ENCODE data around the gene PADI6. TPM values are rescaled to one million over a fixed set of nuclear protein-coding genes. Genes with fewer than 3 reads are reported as not detected.

The PADI6 gene
- total and polyA plus RNA-seq, 2 of the 8 experiments (the other 6 are each of a cell fraction or from before 2014, with no cell fraction given) = not detected

- H3K4me2 ChIP-seq (ENCODE audit: insufficient read depth in 1 of 2, low read depth in 2 of 2, low read length in 2 of 2) = no peak overlapping the region
- H3K9ac ChIP-seq (replicated peaks in 1 of 4; ENCODE audit: extremely low read depth in 1 of 4, low read depth in 3 of 4, low read length in 3 of 4) = no peak overlapping the region
- no peak overlapping the region for H2AFZ ChIP-seq (ENCODE audit: low read length)
- H3K56ac ChIP-seq (replicated peaks; ENCODE audit: insufficient read length, low read depth, low read length) = no peak overlapping the region
- H3K79me2 ChIP-seq (ENCODE audit: control insufficient read depth in 1 of 2, insufficient read depth in 2 of 2, low read length in 2 of 2) = no peaks in the 10 kb centered on the region
- H3K36me3 ChIP-seq (ENCODE audit: control insufficient read depth in 2 of 4, insufficient read depth in 4 of 4, low read length in 3 of 4) = no peaks in the 10 kb centered on the region
- H3K9me3 ChIP-seq (ENCODE audit: insufficient read depth in 2 of 2, low read depth in 1 of 2, low read length in 1 of 2) = peaks cover 0 to 3% of the 10 kb centered on the region in 2 experiments; a peak in 2 of 4 replicates
- no peak overlapping the region for H3K4me3 ChIP-seq (ENCODE audit: extremely low read depth in 1 of 4, insufficient read depth in 2 of 4, low read depth in 3 of 4, low read length in 4 of 4)
- 94% methylated on average over 6 of the region's 8 CpGs; no CpG with 5 or more reads in 1 of the 2 experiments for WGBS, 2 experiments (ENCODE audit: extremely low coverage in 1 of 2, insufficient coverage in 1 of 2, insufficient read length in 1 of 2, insufficient replicate concordance in 2 of 2, low coverage in 1 of 2, low lambda C conversion rate in 2 of 2, missing lambda C conversion rate in 1 of 2)
- no peak overlapping the region for H3K4ac ChIP-seq (replicated peaks; ENCODE audit: insufficient read length, low read depth, low read length)
- no peak overlapping the region for H2BK120ac ChIP-seq (replicated peaks; ENCODE audit: low read depth, low read length)
- H2BK5ac ChIP-seq (ENCODE audit: low read depth, low read length) = no peak overlapping the region
- H4K91ac ChIP-seq (replicated peaks; ENCODE audit: insufficient read length, low read length) = no peak overlapping the region
- no peak overlapping the region for H2BK20ac ChIP-seq (ENCODE audit: low read length)
- no peak overlapping the region for H3K27ac ChIP-seq (ENCODE audit: low read depth, low read length)
- no peak overlapping the region for H2AK5ac ChIP-seq (ENCODE audit: low read depth, low read length)
- no peak overlapping the region for H4K5ac ChIP-seq (ENCODE audit: insufficient read length, low read depth, low read length)
- FAIRE-seq (no peak), DNase-seq (ENCODE audit: low read depth in 1 of 2, low spot score in 2 of 2) (no peak)
- H3K27me3 ChIP-seq (replicated peaks in 1 of 4; ENCODE audit: control insufficient read depth in 3 of 4, extremely low read depth in 1 of 4, insufficient read depth in 3 of 4, low read length in 3 of 4) = peaks cover 0 to 1% (median 0%) of the 10 kb centered on the region in 4 experiments; a peak in 1 of 7 replicates
- no peaks in the 10 kb centered on the region for H3K4me1 ChIP-seq (replicated peaks in 1 of 4; ENCODE audit: control insufficient read depth in 3 of 4, insufficient read depth in 4 of 4, low read length in 3 of 4)
- no peak overlapping the region for H3K14ac ChIP-seq (ENCODE audit: insufficient read length)
- H2BK12ac ChIP-seq (ENCODE audit: low read depth, low read length) = no peak overlapping the region
- peak overlapping the region; percentile 88; the same call in 1 of the 2 replicates for H2BK15ac ChIP-seq (ENCODE audit: low read length)
- no peaks in the 10 kb centered on the region for H4K20me1 ChIP-seq (replicated peaks in 1 of 2; ENCODE audit: control insufficient read depth in 1 of 2, insufficient read depth in 2 of 2, low read length in 2 of 2)
- CTCF ChIA-PET (ENCODE audit: partially characterized antibody) = interaction anchor here (0.6 to 1.6 kb wide), 3 partner anchors 102 to 289 kb away, joined by 3 read pairs; no protein-coding TSS in a partner anchor
- no peaks in the 10 kb centered on the region for H3K79me1 ChIP-seq (ENCODE audit: low read depth, low read length)
- no peak overlapping the region; the same call in 1 of the 2 replicates for H4K8ac ChIP-seq (ENCODE audit: extremely low read depth, insufficient read depth, low read length)
- no peak overlapping the region for H3K23ac ChIP-seq (ENCODE audit: insufficient read length)
- H3K18ac ChIP-seq (ENCODE audit: extremely low read depth, low read length) = no peak overlapping the region
- POLR2A ChIA-PET (ENCODE audit: partially characterized antibody) = interaction anchor here (0.6 to 0.9 kb wide), 2 partner anchors 66 to 101 kb away, joined by 3 read pairs; no protein-coding TSS in a partner anchor
- peaks cover 4% of the 10 kb centered on the region; the same call in 1 of the 2 replicates for H3K23me2 ChIP-seq (ENCODE audit: low read depth, low read length)
- TF ChIP-seq CTCF (IDR thresholded peaks at IDR 0.05; ENCODE audit: control extremely low read depth in 1 of 3, insufficient read depth in 1 of 3, low read depth in 1 of 3, low read length in 3 of 3) (no peak), SIRT6 (IDR thresholded peaks at IDR 0.05; ENCODE audit: low read length) (no peak), NANOG (IDR thresholded peaks at IDR 0.05; ENCODE audit: insufficient read depth, low read depth, low read length, poor library complexity, severe bottlenecking) (no peak), ASH2L (IDR thresholded peaks at IDR 0.05; ENCODE audit: low read length) (no peak), EP300 (IDR thresholded peaks at IDR 0.05; ENCODE audit: borderline replicate concordance in 1 of 2, low read depth in 2 of 2, low read length in 2 of 2) (no peak), SP1 (IDR thresholded peaks at IDR 0.05; ENCODE audit: low read depth, low read length) (no peak), GABPA (IDR thresholded peaks at IDR 0.05; ENCODE audit: borderline replicate concordance, insufficient read depth, low read length) (no peak)
These were observed 31.6 kb upstream of the PADI6 start for GRCh38 chr1:17340358-17340757.
